ENCODE data around the gene ALK. TPM values are rescaled to one million over a fixed set of nuclear protein-coding genes. Genes with fewer than 3 reads are reported as not detected.

The ALK gene
- total RNA-seq, 3 donors from 2014 or later, result not detected

GRCh38 chr2:29420464-29420863 is 500.9 kb downstream of the ALK start:
- Mint-ChIP-seq H3K27me3 (ENCODE audit: low read depth) (peaks cover 26% of the 10 kb centered on the region), H3K36me3 (ENCODE audit: insufficient read depth) (no peaks in the 10 kb centered on the region), H3K4me1 (ENCODE audit: low read depth) (no peaks in the 10 kb centered on the region), H3K4me3 (no peak overlapping the region), H3K9me3 (no peaks in the 10 kb centered on the region)
- DNase-seq, result no peak
- ATAC-seq, result no peak

- Mint-ChIP-seq H3K9me3 (no peaks in the 10 kb centered on the region), H3K4me1 (ENCODE audit: low read depth) (no peaks in the 10 kb centered on the region), H3K4me3 (no peak overlapping the region), H3K27me3 (ENCODE audit: low read depth) (peaks cover 13% of the 10 kb centered on the region), H3K36me3 (ENCODE audit: insufficient read depth) (no peaks in the 10 kb centered on the region)
- no peak for DNase-seq
- no peak for ATAC-seq
These were observed 503.8 kb downstream of the ALK start for GRCh38 chr2:29417630-29418029.

GRCh38 chr2:29412197-29412925 is 509.0 kb downstream of the ALK start:
- Mint-ChIP-seq H3K27me3 (ENCODE audit: low read depth) (peaks cover 6% of the 10 kb centered on the region), H3K4me1 (ENCODE audit: low read depth) (no peaks in the 10 kb centered on the region), H3K36me3 (ENCODE audit: insufficient read depth) (no peaks in the 10 kb centered on the region), H3K4me3 (no peak overlapping the region), H3K9me3 (no peaks in the 10 kb centered on the region)
- no peak for ATAC-seq
- DNase-seq, result no peak

- Mint-ChIP-seq H3K27me3 (ENCODE audit: low read depth) (no peaks in the 10 kb centered on the region), H3K36me3 (ENCODE audit: insufficient read depth) (no peaks in the 10 kb centered on the region), H3K4me3 (no peak overlapping the region), H3K9me3 (no peaks in the 10 kb centered on the region), H3K4me1 (ENCODE audit: low read depth) (no peaks in the 10 kb centered on the region)
- ATAC-seq (no peak), DNase-seq (no peak)
These were observed 515.7 kb downstream of the ALK start for GRCh38 chr2:29405707-29406106.

GRCh38 chr2:29405266-29405665 is 516.1 kb downstream of the ALK start:
- DNase-seq (no peak), ATAC-seq (no peak)
- Mint-ChIP-seq H3K4me3 (no peak overlapping the region), H3K4me1 (ENCODE audit: low read depth) (no peaks in the 10 kb centered on the region), H3K27me3 (ENCODE audit: low read depth) (no peaks in the 10 kb centered on the region), H3K9me3 (no peaks in the 10 kb centered on the region), H3K36me3 (ENCODE audit: insufficient read depth) (no peaks in the 10 kb centered on the region)

GRCh38 chr2:29401994-29402393 is 519.4 kb downstream of the ALK start:
- no peaks in the 10 kb centered on the region for H3K36me3 Mint-ChIP-seq (ENCODE audit: insufficient read depth)
- DNase-seq, result no peak
- no peaks in the 10 kb centered on the region for H3K9me3 Mint-ChIP-seq
- no peaks in the 10 kb centered on the region for H3K4me1 Mint-ChIP-seq (ENCODE audit: low read depth)
- H3K27me3 Mint-ChIP-seq (ENCODE audit: low read depth), result no peaks in the 10 kb centered on the region
- no peak overlapping the region for H3K4me3 Mint-ChIP-seq
- no peak for ATAC-seq

- no peak for DNase-seq
- Mint-ChIP-seq H3K36me3 (ENCODE audit: insufficient read depth) (no peaks in the 10 kb centered on the region), H3K27me3 (ENCODE audit: low read depth) (no peaks in the 10 kb centered on the region), H3K9me3 (no peaks in the 10 kb centered on the region), H3K4me1 (ENCODE audit: low read depth) (no peaks in the 10 kb centered on the region), H3K4me3 (no peak overlapping the region)
- no peak for ATAC-seq
These were observed 520.3 kb downstream of the ALK start for GRCh38 chr2:29400930-29401653.

- Mint-ChIP-seq H3K4me3 (no peak overlapping the region), H3K27me3 (ENCODE audit: low read depth) (peaks cover 8% of the 10 kb centered on the region), H3K36me3 (ENCODE audit: insufficient read depth) (no peaks in the 10 kb centered on the region), H3K4me1 (ENCODE audit: low read depth) (no peaks in the 10 kb centered on the region), H3K9me3 (no peaks in the 10 kb centered on the region)
- ATAC-seq (no peak), DNase-seq (no peak)
These were observed 522.8 kb downstream of the ALK start for GRCh38 chr2:29398384-29399237.

- Mint-ChIP-seq H3K4me3 (no peak overlapping the region), H3K9me3 (no peaks in the 10 kb centered on the region), H3K36me3 (ENCODE audit: insufficient read depth) (no peaks in the 10 kb centered on the region), H3K4me1 (ENCODE audit: low read depth) (no peaks in the 10 kb centered on the region), H3K27me3 (ENCODE audit: low read depth) (peaks cover 17% of the 10 kb centered on the region)
- no peak for ATAC-seq
- no peak for DNase-seq
These were observed 523.7 kb downstream of the ALK start for GRCh38 chr2:29397713-29398112.

- no peak for ATAC-seq
- H3K4me1 Mint-ChIP-seq (ENCODE audit: low read depth), result no peaks in the 10 kb centered on the region
- H3K27me3 Mint-ChIP-seq (ENCODE audit: low read depth), result peaks cover 18% of the 10 kb centered on the region
- no peak for DNase-seq
- H3K4me3 Mint-ChIP-seq, result no peak overlapping the region
- no peaks in the 10 kb centered on the region for H3K36me3 Mint-ChIP-seq (ENCODE audit: insufficient read depth)
- no peaks in the 10 kb centered on the region for H3K9me3 Mint-ChIP-seq
These were observed 524.3 kb downstream of the ALK start for GRCh38 chr2:29397039-29397438.

GRCh38 chr2:29394981-29395350 is 526.4 kb downstream of the ALK start:
- no peak for DNase-seq
- Mint-ChIP-seq H3K9me3 (no peaks in the 10 kb centered on the region), H3K36me3 (ENCODE audit: insufficient read depth) (no peaks in the 10 kb centered on the region), H3K4me1 (ENCODE audit: low read depth) (no peaks in the 10 kb centered on the region), H3K4me3 (no peak overlapping the region), H3K27me3 (ENCODE audit: low read depth) (peaks cover 25% of the 10 kb centered on the region)
- ATAC-seq, result no peak

- no peaks in the 10 kb centered on the region for H3K9me3 Mint-ChIP-seq
- ATAC-seq (no peak), DNase-seq (no peak)
- no peaks in the 10 kb centered on the region for H3K4me1 Mint-ChIP-seq (ENCODE audit: low read depth)
- H3K36me3 Mint-ChIP-seq (ENCODE audit: insufficient read depth), result no peaks in the 10 kb centered on the region
- H3K27me3 Mint-ChIP-seq (ENCODE audit: low read depth), result peaks cover 28% of the 10 kb centered on the region
- H3K4me3 Mint-ChIP-seq, result no peak overlapping the region
These were observed 526.9 kb downstream of the ALK start for GRCh38 chr2:29394311-29394980.

- H3K36me3 Mint-ChIP-seq (ENCODE audit: insufficient read depth), result no peaks in the 10 kb centered on the region
- H3K27me3 Mint-ChIP-seq (ENCODE audit: low read depth), result peaks cover 33% of the 10 kb centered on the region
- no peaks in the 10 kb centered on the region for H3K9me3 Mint-ChIP-seq
- DNase-seq, result no peak
- no peak overlapping the region for H3K4me3 Mint-ChIP-seq
- H3K4me1 Mint-ChIP-seq (ENCODE audit: low read depth), result no peaks in the 10 kb centered on the region
- no peak for ATAC-seq
These were observed 527.7 kb downstream of the ALK start for GRCh38 chr2:29393676-29394075.

GRCh38 chr2:29392774-29393173 is 528.6 kb downstream of the ALK start:
- H3K4me1 Mint-ChIP-seq (ENCODE audit: low read depth), result no peaks in the 10 kb centered on the region
- H3K27me3 Mint-ChIP-seq (ENCODE audit: low read depth), result peaks cover 33% of the 10 kb centered on the region
- DNase-seq (no peak), ATAC-seq (no peak)
- no peaks in the 10 kb centered on the region for H3K9me3 Mint-ChIP-seq
- no peaks in the 10 kb centered on the region for H3K36me3 Mint-ChIP-seq (ENCODE audit: insufficient read depth)
- H3K4me3 Mint-ChIP-seq, result no peak overlapping the region
